GM21447 (cell line): ENCODE results near the gene SLCO1C1.
"Not testable (repeated sequence)": the region's sequence is repeated elsewhere in the genome, so short reads cannot be mapped to it uniquely, and the experiment has no call there.

Experiments used
- ATAC-seq: cut with Tn5 transposase; IDR thresholded peaks from one replicate; pipeline ENCODE4 v1.9.1; 2021; ENCODE audit not compliant: unreplicated experiment

The SLCO1C1 gene, protein sequence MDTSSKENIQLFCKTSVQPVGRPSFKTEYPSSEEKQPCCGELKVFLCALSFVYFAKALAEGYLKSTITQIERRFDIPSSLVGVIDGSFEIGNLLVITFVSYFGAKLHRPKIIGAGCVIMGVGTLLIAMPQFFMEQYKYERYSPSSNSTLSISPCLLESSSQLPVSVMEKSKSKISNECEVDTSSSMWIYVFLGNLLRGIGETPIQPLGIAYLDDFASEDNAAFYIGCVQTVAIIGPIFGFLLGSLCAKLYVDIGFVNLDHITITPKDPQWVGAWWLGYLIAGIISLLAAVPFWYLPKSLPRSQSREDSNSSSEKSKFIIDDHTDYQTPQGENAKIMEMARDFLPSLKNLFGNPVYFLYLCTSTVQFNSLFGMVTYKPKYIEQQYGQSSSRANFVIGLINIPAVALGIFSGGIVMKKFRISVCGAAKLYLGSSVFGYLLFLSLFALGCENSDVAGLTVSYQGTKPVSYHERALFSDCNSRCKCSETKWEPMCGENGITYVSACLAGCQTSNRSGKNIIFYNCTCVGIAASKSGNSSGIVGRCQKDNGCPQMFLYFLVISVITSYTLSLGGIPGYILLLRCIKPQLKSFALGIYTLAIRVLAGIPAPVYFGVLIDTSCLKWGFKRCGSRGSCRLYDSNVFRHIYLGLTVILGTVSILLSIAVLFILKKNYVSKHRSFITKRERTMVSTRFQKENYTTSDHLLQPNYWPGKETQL

DNA sequence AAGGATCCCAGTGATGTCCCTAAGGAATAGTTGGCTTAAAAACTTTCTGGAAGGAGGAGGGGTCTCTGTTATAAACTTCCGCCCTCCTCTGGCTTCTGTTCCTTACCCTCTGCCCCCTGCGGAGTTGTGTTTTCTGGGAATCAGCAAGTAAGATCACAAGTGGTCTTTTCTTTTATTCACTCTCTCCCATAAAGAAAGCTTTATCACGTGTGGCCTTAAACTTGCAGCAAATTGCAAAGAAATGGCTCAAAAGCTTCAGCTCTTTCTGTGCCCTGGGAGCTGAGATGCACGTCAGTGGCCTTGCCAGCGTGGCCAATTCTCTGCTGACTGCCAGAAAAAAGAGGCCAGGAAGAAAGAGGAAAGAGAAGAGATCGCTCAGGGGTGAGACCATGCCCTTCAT lies at the start of gene SLCO1C1:
TSS of gene SLCO1C1 (plus strand) at position 101 of the 400 bp plus-strand sequence. CDS start 4,245 bp downstream, outside the sequence.
- no peak for ATAC-seq

DNA sequence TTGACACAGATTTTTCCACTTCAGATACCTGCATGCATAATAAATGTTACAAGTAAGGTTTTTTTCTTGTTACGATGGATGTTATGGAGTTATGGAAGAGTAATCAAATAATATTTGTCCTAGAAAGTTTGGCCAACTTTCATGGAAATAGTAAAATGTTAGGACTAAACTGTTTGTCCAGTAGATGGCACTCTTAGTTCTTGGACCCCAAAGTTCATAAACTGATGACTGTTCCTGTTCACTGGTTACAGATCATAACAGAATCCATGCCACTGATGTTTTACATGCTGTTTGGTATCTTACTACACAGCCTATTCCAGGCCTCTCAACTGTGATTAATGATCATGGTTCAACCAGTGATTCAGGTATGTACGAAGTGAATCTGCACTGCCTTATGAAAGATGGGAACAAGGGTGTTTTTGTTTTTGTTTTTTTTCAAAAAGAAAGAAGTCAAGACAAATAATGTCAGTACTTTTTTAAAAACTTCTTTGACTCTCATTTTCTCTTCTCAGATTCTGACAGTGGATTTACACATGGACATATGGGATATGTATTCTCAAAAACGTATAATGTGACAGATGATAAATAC lies 48.8 kb upstream of the SLCO1C1 start:
- ATAC-seq, result no peak

DNA sequence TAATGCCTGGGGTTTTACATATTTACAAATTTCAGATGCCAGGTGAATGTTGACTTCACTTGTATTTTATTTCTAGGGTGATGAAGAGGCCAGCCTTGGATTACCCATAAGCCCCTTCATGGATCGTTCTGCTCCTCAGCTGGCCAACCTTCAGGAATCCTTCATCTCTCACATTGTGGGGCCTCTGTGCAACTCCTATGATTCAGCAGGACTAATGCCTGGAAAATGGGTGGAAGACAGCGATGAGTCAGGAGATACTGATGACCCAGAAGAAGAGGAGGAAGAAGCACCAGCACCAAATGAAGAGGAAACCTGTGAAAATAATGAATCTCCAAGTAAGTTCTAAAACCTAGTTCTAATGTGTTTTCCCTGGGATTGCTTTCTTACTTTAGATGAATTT lies 41.3 kb upstream of the SLCO1C1 start:
- ATAC-seq, result no peak

DNA sequence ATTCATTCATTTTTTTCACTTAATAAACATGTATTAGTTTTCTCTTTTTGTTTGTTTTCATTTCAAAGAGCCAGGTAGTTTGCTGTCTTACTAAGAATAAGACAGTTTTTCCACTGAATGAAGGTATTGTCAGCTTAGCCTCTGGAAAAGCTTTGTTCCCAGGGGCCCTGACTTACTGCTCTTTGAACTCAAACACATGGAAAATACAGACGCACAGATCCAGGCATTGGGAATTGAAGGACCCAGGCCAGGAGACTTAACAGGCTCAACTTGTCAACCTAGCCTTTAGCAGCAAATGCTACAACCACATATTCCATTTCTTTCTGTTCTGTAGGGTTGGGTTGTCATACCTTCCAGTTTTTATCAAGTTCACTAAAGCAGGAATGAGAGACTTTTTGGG lies 38.5 kb upstream of the SLCO1C1 start:
- ATAC-seq, result no peak

DNA sequence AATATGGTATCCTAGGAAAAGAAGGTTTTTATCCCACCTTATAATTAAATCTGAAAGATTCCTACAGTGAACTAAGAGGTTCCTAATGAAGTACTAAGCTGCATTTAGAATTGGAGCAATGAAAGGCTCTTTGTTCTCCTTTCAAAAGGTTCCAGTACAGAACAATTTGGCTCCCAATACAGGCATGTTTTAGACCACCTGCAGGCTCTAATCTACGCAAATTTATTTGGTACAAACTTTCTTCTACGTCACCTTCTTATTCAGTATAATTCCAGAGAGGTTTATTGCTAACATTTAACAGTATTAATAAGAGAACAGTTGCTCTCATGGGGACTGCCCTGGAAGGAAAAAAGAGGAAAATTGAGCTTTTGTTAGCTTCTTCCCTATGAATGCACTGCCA lies 37.6 kb upstream of the SLCO1C1 start:
- no peak for ATAC-seq

DNA sequence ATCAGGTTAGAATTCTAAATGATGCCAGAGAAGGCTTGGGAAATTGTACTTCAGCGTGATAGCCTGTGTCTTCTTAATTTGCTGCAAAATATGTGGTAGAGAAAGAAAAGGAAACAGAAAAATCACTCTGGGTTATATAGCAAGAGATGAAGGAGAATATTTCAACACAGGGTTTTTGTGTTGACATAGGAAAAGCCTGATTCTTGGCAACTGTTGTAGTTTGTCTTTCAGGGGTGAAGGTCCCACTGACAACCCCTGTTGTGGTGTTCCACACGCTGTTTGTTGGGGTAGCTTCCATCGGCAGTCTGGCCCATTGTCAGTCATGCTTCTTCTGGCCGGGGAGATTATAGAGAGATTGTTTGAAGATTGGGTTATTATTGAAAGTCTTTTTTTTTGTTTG lies 13.8 kb upstream of the SLCO1C1 start:
- ATAC-seq, result no peak

DNA sequence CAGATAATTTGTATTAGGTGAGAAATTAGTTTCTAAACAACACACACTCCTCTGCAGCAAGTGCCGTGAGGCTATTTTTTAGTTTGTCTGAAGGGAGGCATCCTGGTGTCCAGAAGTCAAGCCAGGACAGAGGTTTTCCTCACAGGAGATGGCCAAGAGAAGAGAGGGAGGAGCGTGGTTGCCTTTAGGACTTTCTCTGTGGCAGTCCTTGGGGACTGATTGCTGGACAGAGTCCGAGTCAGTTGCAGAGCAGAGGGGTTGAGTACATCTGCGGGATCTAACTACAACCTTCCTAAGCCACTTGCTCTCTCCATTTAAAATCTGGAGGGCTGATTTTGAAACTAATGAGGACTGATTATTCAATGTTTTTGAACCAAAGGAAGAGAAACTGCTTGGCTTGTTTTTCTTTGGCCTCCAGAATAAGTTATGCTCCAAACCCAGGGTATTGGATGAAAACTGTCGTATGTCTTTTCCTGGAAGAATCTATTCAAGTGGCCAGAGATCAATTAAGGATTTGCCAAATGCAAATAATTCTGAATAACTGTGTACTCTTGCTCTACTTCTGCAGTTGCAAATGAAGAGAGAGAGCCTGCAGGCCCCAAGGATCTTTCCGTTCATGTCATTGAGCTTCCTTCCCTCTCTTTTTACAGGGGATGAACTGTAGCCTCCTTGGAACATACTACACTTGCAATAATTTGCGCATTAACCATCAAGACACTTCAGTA lies 1.2 kb downstream of the SLCO1C1 start:
- no peak for ATAC-seq

DNA sequence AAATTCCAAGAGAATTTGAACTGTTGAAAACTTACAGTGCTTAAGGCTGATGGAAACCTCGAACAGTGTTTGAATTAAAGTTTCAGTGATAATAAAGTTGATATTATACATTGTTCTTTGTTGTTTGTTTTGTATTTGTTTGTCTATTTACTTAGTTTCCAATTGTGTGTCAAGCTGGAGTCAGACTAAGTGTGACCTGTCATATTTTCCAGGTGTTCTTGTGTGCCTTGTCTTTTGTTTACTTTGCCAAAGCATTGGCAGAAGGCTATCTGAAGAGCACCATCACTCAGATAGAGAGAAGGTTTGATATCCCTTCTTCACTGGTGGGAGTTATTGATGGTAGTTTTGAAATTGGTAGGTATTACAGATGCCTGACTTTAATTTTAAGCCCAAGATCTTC lies 6.0 kb downstream of the SLCO1C1 start:
- no peak for ATAC-seq

DNA sequence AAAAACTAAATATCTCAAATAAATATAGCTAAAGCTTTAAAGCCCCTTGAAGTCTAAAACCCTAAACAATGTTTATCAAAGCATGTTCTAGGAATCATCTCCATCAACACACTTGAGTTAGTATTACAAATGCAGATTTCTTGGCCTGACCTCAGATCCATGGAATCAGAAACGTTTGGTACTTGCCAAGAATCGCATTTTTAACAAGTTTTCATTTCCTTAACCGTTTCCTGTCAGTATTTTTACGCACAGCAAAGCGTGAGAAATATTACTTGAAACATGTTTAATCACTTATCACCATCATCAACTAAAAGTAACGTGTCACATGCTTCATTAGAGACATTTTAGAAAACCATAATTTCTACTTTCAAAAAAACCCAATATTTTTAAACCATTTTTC lies 9.7 kb downstream of the SLCO1C1 start:
- ATAC-seq, result no peak

DNA sequence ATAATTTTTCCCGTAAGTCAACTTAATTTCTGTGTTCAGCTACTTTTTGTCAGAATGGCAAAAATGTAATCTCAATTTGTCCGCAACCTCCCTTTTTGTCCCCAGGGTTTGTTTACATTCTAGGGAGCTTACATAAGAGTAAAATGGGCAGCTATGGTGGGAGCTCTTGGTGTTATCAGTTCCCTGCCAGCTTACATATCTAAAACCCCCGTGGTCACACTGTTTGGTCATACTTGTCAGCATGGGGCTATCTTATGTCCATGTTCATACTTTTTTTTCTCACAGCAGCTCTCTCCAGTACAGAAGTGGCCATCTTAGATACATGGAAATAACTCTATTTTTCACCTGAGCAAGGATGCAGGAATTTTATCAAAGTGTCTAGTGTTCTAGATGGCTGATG lies 16.7 kb downstream of the SLCO1C1 start:
- no peak for ATAC-seq

DNA sequence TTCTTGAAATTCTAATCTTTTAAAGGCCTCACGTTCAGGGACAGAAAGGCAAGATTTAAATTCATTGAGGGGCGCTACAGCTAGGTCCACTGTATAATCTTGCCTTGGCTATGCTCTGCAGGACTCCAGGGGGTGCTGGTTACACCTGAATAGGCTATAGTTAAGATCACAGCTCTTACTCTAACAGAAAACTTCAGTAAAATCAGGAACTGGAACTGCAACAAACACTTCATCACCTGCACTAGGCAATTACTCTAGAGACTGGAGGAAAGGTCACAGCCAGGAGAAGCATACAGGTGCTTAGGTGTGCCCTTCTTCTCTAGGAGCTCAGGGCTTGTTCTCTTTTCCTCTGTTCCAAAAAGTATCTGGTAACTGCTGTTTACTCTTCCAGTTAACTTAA lies 20.9 kb downstream of the SLCO1C1 start:
- no peak for ATAC-seq

DNA sequence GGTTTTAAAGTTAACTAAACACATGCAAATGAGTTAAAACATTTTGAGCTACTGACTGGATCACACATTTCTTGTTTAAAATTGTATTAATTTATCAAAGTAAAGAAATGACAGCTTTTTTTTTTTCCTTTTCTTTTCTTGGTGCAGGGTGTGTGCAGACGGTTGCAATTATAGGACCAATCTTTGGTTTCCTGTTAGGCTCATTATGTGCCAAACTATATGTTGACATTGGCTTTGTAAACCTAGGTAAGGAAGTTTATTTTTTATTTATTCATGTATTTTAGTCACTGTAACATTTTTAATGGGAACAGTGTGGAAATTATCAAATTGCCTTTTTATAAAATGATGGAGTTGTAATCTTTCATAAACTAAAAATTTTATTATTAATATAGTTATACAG lies 21.9 kb downstream of the SLCO1C1 start:
- ATAC-seq, result no peak

DNA sequence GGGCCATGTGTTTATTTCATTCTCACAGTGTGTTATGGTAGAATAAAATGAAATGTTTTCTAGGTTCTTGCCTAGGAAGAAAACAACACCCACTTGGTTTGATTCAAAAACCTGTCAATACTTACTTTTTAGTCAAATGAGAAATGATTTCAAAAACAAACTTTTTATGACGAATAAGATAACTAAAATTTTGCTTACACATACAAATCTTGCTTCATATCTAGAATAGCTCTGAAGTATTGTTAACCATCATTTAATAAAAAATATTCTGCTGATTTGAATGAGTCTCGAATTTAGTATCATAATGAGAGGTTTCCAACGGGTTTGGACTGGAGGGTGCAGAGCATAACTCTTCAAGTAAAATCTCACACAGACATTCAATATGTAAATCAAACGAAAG lies 23.2 kb downstream of the SLCO1C1 start:
- no peak for ATAC-seq

DNA sequence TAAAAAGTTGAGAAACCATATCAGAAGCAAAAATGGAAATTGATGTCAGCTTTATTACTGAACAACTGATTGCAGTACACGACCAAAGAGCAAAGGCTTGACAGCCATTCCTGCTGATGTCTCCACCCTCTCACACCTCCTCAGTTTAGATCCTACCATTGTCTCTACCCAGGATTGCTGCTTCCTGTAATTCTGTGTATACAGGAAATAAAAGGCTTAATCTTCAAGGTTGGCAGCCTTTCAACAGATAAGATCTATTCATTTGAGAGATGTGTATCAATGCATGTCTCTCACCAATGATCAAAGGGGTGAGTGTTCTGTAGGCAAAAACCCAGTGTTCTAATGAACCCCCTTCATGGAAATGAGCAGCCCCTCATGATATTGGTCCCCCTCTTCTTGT lies 27.0 kb downstream of the SLCO1C1 start:
- ATAC-seq, result no peak

DNA sequence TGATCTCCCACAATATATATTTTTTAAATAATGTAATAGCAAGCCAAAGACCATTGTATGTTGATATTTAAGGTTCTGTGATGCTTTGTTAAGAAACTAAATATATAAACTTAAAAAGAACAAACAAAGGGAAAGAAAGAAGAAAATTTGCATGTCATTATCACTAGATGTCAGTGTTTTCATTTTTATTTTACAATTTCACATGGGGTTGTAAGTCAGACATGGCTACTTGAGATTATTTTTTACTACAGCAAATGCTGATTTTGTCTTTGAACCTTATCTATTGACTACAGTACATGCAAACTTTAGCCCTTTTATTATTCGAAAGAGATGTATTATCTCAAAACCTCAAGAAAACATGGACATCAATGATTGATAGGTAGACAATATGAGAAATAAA lies 36.1 kb downstream of the SLCO1C1 start:
- ATAC-seq, result no peak

DNA sequence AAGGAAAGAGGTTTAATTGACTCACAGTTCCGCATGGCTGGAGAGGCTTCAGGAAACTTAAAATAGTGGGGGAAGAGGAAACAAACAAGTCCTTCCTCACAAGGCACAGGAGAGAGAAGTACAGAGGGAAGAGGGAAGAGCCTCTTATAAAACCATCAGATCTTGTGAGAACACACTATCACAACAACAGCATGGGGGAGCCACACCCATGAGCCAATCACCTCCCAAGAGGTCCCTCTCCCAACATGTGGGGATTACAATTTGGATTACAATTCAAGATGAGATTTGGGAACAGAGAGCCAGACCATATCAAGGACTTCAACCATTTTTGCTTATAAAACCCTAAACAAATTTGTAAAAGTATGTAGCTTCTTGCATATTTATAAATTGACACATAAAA lies 45.8 kb downstream of the SLCO1C1 start:
- no peak for ATAC-seq

DNA sequence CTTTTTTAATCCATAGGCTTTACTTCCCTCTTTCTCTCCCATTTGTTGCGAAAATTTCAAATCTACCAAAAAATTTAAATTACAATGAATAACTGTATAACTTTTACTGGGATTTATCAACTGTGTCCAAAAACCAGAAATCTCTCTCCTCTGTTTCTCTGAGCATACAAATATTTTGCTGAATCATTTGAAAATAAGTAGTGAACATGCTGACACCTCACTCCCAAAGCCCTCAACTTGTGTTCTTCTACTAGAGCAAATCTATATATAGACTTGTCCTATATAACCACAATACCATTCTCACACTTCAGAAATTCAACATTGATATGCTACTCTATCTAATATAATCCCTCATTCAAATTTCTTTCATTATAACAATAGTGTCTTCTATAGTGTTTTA lies 53.1 kb downstream of the SLCO1C1 start:
- ATAC-seq, result no peak

DNA sequence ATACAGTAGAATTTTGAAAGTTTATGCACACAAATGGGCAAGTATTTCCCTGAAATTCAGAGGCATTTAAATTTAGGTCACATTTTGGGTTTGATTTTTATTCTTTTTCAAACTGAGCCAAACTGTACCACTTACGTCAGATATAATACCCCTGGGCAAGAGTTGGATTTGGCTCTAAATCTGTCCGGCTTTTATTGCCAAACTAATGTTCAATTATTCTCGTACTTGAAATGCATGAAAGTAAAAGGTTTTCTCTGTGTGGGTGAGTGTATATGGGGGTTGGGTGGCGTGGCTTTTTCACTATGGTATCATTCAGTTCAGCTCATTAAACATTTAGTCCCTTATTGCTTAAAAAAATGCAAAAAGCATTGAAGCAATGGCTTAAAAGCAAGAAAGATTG lies 55.9 kb downstream of the SLCO1C1 start:
- no peak for ATAC-seq

DNA sequence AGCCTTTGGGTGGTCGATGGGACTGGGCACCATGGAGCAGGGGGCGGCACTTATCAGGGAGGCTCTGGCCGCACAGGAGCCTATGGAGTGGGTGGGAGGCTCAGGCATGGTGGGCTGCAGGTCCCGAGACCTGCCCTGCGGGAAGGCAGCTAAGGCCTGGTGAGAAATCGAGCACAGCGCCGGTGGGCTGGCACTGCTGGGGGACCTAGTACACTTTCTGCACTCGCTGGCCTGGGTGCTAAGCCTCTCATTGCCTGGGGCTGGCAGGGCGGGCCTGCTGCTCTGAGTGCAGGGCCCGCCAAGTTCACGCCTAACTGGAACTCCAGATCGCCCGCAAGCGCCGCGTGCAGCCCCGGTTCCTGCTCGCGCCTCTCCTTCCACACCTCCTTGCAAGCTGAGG lies 82.3 kb downstream of the SLCO1C1 start:
- ATAC-seq, result no peak

DNA sequence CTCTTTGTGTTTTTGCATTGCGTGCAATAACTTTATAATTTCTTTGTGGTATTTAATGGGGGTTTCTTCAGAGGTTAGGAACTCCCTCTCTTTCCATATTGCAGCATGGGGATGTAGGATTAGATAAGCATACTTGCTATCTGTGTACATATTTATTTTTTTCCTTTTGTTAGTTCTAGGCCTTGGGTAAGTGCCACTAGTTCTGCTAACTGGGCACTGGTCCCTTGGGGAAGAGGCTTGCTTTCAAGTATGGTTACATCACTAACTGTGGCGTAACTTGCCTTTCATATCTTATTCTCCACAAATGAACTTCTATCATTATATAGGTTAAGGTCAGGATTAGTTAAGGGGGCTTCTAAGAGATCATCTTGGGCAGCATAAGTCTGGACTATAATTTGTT lies 83.8 kb downstream of the SLCO1C1 start:
- ATAC-seq, result no peak

DNA sequence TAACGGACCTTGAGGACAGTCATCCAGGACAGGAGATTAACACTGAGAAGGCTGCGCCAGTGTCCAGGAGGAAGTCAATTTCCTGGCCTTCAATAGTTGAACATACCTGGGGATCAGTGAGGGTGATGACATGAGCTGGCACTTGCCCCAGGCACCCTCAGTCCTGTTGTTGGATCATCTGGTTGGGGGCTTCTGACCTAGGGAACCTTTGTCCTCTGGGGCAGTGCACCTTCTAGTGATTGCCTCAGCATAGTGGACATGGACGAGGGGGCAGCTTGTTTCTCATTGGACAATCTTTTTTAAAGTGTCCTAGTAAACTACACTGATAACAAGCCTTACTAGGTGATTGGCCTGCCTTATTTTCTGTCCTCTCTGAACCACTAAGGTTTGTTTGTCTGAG lies 84.8 kb downstream of the SLCO1C1 start:
- ATAC-seq, result not testable (repeated sequence)
